HG03354 (cell line): ENCODE measurements around the gene HMGB1.

ENCODE experiments used
- ATAC-seq: cut with Tn5 transposase; IDR thresholded peaks from one replicate; pipeline ENCODE4 v1.9.1; 2021; ENCODE audit warnings: mild to moderate bottlenecking; ENCODE audit not compliant: unreplicated experiment, poor library complexity, severe bottlenecking

The HMGB1 gene

DNA sequence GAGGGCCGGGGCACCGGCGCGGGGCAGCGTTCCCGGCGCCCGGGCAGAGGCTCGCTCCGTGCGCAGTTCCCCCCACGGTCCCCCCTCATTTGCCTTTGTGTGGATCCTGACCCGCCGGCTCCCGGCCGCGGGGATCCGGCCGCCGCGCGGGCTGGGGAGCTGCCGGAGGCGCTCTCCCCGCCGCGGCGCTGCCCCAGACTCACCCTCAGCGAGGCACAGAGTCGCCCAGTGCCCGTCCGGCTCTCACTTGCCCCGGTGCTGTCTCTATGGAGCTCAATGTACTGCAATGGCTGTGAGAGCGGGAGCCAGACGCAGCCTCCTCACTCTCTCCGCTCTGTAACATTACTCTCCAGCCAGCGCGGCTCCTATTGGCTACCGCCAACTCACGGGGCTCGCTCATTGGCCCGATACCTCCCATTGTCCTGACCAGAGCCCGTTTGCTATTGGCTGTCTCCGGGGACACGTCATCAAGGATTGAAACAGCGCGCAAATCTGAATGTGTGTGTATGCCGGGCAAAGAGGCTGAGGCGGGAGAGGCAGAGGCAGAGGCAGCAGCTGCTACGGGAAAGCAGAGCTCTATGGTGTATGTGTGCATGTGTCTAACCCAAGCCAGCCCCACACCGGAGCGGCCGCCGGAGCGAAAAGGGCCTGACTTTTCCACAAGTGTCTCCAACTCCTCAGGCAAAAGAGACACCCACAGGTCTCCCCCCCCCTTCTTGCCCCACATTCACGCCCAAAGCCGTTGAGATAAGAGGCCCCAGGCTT lies at the start of gene HMGB1:
Gene HMGB1 (minus strand): TSS at position 344 of the 765 bp plus-strand sequence. CDS start 2,256 bp downstream, outside the sequence.
- peak; percentile 88 for ATAC-seq

DNA sequence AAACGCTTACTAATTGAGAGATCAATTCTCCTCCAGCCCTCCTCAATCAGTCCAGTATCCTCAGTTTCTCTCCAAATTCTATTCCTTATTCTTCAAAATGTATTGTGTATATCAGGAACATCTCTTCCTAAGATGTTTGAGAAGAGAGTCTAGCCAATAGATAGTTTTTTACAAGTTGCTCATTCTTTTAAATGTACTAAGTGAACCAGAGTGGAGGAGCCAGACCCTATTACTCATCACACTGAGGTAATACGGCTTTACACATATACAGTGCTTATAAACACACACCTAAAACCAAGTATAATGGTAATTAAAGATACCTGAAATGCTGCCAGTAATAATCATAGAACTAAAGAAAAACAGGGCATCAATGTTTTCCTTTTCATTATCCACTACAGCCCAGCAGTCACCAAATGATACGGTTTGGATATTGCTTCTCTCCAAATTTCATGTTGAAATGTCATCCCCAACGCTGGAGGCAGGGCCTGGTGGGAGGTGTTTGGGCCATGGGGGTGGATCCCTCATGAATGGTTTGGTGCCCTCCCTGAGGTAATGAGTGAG lies 45.2 kb upstream of the HMGB1 start:
- ATAC-seq = no peak

DNA sequence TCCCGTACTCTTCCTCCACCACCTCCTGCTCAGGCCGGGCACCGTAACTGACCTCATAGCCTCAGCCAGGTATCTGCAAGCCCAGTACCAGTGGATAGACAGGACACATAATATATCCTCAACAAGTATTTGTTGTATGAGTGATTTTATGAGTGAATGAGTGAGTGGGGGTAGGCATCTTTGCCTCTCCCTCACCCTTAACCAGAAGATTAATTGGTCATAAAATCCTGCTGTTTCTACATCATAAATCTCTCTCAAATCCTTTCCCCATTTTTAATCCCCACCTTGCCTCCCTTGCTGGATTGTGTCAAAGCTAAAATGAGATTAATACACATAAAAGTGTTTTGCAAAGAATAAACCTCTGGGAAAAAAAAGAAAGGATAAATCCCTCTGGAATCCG lies 44.4 kb upstream of the HMGB1 start:
- ATAC-seq = no peak

DNA sequence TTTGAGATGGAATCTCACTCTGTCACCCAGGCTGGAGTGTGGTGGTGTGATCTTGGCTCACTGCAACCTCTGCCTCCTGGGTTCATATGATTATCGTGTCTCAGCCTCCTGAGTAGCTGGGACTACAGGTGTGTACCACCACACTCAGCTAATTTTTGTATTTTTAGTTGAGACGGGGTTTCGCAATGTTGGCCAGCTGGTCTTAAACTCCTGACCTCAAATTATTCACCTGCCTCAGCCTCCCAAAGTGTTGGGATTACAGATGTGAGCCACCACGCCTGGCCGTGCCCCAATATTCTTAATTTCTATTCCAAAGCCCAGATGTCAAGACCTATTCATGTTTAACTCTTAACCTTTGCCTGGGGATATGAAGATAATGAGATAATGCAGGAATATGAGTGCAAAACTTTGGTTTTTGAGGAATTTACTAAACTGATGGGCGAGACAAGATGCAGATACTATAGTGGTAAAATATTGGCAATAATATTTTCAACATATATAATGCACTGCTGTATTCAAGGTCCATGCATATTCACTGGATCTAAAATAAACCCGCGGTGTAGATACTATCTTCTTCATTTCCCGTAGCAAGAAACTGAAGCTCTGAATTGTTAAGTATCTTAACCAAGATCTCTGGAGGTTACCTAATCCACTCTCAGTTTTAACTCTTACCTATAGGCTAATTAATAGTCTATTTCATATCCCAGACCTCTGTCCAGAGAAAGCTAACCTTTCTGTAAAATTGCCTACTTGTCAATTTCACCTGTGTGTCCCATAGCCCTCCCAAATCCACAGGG lies 43.7 kb upstream of the HMGB1 start:
- no peak for ATAC-seq

DNA sequence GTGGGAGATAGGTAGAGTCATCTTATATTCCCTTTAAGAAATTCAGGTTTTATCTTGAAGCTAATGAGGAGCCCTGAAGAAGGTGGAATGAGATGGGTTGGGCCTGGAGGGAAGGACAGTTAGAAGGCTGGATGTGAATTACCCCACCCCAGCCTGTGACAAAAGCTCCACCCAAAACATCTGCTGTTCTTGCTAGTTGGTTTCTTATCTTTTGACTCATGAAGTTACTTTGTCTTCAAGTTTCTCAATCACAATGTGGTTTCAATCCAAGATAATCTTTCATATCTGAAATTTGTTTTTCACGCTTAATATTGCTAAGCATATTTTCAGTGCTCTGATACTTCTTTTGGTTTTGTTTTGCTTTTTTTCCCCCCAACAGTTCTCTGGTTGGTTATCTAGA lies 38.3 kb upstream of the HMGB1 start:
- ATAC-seq = peak; percentile 72

DNA sequence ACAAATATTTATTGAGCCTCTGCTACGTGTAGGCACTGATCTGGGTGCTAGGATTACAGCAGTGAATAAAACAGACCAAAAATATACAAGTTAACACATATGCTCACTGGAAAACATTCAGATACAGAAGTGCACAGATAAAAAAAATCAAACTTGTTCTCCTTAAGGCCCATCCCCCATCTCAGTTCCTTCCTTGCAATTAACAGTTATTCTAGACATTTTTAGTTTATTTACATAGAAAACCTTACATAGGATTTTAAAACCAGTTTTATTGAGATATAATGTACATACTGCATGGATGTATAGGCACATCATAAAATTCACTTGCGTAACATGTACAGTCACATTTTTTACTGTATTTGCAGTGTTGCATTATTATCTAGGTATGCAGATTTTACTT lies 36.5 kb upstream of the HMGB1 start:
- no peak for ATAC-seq

DNA sequence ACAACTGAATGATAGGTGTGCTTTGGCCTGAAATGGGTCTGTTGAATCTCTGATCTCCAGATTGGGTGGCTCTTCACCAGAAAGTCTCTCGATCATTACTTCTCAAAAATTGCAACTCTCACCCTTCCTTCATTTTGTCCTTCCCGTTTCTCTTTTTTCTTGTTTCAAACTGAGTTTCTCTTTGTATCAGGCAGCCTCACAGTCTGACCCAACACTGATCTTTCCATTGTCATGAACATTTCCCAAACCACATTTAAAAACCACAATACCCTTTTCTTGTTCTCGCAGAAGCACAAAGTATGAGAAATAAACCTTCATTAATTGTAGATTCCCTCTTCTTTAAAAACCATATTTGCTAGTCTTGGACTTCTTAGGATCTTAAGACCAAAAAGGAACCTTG lies 33.6 kb upstream of the HMGB1 start:
- no peak for ATAC-seq

DNA sequence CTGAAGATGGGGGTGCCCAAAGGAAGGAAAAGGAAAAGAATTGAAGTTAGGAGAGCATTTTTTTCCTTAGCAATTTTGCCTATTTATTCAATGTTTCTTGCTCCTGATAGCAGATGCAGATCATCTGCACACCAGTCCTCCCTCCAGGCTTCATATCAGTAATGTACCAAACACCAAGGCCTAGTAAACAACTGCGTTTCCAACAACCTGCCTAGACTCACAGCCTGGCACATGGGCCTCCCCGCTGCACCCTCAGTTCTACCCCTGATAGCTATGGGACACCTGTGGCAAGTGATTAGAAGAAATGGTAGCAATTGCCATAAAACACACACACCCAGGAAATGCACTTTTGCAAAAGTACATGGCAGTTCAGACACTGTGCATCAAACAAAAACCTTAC lies 30.4 kb upstream of the HMGB1 start:
- ATAC-seq = no peak

DNA sequence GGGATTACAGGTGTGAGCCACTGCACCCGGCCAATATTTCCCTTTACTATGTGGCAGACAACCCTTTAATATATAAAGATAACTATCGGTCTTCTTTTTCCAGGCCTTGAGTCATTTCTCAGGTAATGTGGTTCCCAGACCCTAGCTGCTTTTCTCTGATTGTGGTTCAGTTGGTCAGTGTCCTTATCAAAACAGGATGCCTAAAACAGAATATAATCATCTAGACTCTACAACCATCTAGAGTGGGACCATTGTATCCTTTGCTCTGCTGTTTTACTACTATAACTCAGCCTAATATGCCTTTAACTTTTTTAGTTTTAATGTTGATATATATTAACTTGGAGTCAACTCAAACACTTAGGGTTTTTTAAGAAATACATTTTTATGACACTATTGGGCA lies 30.0 kb upstream of the HMGB1 start:
- no peak for ATAC-seq

DNA sequence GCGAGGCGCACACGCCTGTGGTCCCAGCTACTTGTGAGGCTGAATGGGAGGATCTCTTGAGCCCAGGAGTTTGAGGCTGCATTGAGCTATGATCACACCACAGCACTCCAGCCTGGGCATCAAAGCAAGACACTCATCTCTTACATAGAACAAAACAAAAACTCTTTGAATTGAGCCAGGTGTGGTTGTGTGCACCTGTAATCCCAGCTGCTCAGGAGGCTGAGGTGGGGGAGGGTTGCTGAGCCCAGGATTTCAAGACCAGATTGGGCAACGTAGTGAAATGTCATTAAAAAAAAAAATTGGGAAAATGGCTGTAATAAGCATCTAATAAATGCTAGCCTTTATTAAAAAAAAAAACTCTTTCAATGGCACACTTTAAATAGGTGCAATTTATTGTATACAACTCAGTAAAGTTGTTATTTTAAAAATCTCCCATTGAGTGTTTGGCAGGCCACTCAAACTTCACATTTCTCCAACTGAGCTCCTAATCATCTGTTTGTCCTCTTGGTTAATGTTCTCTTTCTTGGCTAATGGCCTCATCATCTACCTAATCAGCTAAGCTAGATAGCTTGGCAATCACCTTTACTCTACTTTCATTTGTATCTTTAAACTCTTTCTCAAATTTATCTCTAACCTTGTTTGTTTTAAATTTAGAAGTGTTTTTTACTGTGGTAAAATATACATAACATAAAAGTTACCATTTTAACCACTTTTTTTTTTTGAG lies 28.1 kb upstream of the HMGB1 start:
- no peak for ATAC-seq

DNA sequence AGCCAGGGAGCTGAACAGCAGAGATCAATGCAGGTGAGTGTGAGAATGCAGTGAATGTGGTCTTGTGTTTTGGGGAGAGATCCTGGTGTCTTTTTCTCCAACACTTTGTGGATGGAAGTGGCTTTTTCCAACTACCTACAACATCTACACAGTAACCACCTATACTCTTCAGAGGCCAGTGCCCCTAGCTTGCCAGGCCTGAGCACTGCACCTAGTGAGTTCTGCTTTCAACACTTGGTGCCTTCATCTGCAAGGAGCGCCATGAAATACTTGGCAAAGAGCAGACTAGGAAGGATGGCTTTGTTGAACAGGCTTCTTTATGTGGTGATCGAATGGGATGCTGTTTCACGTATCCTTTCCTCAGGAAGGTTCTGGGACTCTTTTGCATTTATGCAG lies 21.3 kb upstream of the HMGB1 start:
- no peak for ATAC-seq

DNA sequence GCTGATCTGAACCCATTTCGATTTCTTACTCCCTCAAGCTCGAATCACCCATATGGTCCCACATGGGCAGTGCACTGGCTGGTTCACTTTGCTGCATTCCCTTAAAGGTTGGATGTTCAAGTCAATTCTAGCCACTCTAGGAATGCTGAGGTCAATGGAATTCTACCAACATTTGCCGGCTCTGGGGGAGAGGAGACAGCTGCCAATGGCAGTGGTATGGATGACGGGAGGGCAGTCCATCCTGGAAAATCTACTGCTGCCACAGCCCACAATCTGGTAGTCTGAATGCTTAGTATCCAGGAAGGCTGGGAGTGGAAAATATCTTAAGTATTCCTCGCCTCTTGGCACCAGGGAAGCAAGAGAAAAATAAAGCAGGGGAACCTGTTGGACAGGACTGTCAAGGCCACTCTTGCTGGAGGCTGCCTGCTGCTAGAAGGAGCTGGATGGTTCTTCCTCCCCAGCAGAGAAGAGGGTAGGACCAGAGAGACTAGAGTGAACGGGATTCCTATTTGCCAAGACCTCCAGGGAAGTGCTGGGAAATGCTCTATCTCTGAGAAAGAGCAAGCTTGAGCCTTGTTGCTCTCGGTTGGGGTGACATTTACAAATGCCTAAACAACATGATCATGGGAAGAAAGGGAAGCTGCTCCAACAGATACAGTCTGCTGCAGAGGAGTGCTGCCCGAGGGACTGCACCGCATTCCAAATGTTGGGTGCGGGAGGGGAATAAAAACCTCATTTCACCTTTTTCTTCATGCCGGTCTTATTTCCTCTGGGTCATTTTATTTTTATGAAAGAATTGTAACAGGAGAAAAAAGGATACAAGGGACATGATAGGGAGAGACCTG lies 20.7 kb upstream of the HMGB1 start:
- ATAC-seq = no peak

DNA sequence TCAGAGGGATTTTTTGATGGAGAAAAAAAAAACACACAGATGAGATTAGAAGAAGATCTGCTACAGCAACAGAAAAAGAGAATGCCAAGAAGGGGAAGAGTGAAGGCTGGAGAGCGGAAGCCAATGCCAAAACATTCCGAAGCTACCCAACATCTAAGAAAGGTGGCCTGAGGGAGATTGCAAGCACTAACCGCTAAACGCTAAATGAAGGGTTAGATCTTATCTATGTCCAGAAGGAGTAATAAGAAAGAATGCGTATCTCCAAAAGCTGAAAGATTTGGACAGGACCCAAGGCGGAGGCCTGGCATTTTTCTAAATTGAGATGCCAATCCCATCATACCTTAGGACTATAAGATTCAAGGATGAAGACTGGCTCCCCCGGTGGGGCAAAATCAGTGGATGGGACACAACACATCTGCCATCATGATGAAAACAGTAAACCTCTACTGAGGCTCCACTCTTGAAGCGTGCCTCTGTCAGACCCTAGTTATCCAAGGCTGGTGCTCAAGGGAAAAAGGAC lies 15.6 kb upstream of the HMGB1 start:
- no peak for ATAC-seq

DNA sequence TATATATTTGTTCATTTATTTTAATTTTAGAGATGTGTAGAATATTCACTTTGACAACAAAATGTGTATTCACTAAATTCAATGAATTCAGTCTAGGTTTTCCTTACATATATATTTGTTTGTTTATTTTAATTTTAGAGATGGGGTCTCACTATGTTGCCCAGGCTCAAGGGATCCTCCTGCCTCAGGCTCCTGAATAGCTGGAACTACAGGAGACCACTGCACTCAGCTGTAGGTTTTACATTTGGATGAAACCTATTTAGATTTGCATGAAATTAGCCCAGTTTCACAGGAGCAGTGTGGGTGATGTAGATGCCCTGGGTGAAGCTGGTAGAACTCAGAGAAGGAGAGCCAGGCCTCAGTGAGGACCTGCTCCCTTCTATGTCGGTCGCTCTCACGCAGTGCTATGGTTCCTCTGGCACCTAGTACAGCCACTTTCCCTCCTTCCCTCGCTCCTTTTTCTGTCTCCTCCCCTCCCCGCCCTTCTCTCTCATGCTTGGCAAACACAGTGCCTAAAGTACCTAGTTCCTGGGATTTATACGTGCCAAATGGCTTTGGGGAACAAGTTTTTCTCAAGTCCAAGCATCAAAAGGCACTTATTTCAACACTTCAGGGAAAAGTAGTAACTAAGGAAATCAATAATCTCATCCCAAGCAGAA lies 14.7 kb upstream of the HMGB1 start:
- no peak for ATAC-seq

DNA sequence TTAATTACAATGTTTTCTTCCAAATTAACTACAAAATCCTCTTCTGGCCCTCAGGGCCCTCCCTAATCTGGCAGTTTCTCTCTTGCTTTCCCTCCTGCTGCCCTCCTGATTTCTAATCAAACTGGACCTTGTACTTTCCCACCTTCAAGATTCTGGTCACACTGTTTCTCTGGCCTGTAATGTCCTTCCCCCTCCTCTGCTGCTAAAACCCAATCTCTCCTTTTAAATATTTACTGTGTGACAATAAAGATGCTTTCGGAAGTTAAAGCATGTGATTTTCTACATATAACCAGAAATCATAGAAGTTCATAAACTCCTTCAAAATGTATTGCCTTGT lies 14.1 kb upstream of the HMGB1 start:
- ATAC-seq = no peak

DNA sequence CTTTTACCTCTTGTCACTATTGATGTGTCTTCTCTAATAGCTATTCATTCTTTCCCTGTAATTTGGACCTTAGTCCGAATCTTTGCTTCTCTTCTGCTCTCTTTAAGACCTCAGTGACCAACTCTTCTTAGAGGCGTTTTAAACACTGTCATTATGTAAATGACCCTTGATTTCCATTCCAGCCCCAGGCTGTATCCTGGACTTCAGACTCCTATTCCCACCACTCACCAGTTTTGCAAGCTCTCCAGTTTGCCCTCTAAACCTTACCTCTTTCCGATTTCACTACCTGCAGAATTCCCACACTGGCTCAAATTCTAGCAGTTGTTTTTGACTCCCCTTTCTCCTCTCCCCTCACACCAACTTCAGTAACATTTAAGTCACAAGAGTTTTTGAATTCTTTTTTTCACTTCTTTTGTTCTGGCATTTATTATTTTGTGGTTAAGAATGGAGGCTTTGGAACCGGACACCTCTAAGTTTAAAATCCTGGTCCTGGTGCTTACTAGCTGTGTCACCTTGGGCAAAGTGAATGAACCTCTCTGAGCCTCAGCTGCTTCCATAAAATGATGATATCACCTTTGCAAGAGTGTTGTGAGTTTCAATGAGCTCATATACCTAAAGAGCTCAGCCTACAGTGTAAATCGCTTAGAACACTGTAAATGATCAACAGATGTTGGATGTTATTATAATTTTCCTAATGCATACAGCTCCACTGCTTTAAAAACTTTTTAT lies 13.6 kb upstream of the HMGB1 start:
- ATAC-seq = no peak

DNA sequence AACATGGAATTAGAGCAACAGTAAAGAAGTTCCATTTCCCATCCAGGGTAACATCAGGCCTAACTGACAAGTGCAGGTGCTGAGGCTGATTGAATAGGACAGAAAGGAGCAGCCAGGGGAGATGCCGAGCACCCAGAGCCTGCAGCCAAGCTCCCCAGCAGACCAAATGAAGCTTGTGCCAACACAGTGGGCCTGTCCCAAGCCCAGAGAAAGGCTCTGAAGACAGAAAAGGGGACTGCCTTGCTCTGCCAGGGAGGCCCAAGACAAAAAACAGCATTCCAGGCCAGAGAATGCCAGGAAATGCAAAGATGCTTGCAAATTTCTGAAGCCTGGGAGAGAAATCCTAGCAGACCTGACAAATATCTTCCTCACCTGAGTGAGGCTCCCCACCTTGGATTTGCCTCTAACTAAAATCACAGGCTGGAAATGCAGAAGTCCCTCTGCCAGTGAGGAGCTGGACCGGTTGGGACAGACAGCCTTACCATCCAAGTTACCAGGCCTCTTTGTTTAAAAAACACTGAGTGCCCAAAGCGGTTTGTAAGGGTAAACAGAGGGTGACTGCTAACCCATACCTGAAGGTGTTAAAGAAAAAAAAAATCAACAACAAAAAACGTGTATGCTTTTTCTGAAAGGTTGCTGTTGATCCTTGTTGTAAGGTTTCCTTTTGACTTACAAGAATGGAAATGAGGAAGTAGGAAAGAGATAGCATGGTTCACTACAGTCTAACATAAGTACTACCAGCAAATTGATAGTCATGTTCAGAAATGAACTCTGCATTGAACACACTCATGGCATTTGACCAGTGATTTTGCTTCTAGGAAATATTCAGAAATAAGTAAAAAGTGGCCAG lies 11.8 kb upstream of the HMGB1 start:
- peak; percentile 97 for ATAC-seq
